Measurements from ENCODE around the gene EIF3B.

- no peak for TF ChIP-seq CTCF (IDR thresholded peaks at IDR 0.05)
- TF ChIP-seq POLR2A (IDR thresholded peaks at IDR 0.05): no peak
Measured at GRCh38 chr7:2402687-2403013, 48.0 kb downstream of the EIF3B start.

Data from adrenal gland (tissue), 5 donors.